Neuronal stem cell (in vitro differentiated cells): ENCODE measurements around the gene TDRD12.

Experiments used
- DNase-seq: peaks from one replicate; pipeline ENCODE4 v3.0.0-alpha.2; 2013; ENCODE audit warnings: low spot score
- H2AFZ ChIP-seq: one replicate; pipeline ENCODE4 v1.6.1; 2013; ENCODE audit warnings: mild to moderate bottlenecking, low read length, inconsistent platforms
- H2AK5ac ChIP-seq: 2 replicates; pipeline ENCODE4 v1.6.1; 2013; ENCODE audit warnings: low read depth, mild to moderate bottlenecking, inconsistent platforms, low read length, moderate library complexity, mixed read lengths
- H2BK120ac ChIP-seq: 2 replicates; pipeline ENCODE4 v1.6.1; 2013; ENCODE audit warnings: low read depth, mild to moderate bottlenecking, inconsistent platforms, low read length, moderate library complexity, mixed read lengths
- H2BK12ac ChIP-seq: one replicate; pipeline ENCODE4 v1.6.1; 2013; ENCODE audit warnings: low read length, inconsistent platforms
- H2BK15ac ChIP-seq: 2 replicates; pipeline ENCODE4 v1.6.1; 2013; ENCODE audit warnings: mild to moderate bottlenecking, low read length, inconsistent platforms, mixed read lengths
- H2BK5ac ChIP-seq: one replicate; pipeline ENCODE4 v1.6.1; 2013; ENCODE audit warnings: inconsistent platforms, mild to moderate bottlenecking, low read length, moderate library complexity
- H3K14ac ChIP-seq: one replicate; pipeline ENCODE4 v1.6.1; 2013; ENCODE audit warnings: low read length, inconsistent platforms
- H3K18ac ChIP-seq: 2 replicates; pipeline ENCODE4 v1.6.1; 2013; ENCODE audit warnings: low read length, inconsistent platforms
- H3K23ac ChIP-seq: 2 replicates; pipeline ENCODE4 v1.6.1; 2013; ENCODE audit warnings: low read depth, mild to moderate bottlenecking, mixed read lengths, low read length, inconsistent platforms; ENCODE audit not compliant: poor library complexity
- H3K27ac ChIP-seq: replicated peaks from 3 replicates; pipeline ENCODE4 v1.5.1; 2013; ENCODE audit warnings: low read length, inconsistent platforms
- H3K27me3 ChIP-seq, 3 experiments: 2 replicates each; pipeline ENCODE4 v1.6.1; 2013; ENCODE audit warnings: low read length in 3 of 3, mild to moderate bottlenecking in 2 of 3, inconsistent platforms in 1 of 3, low read depth in 1 of 3, mixed read lengths in 1 of 3, moderate library complexity in 1 of 3; ENCODE audit not compliant: control insufficient read depth in 3 of 3, insufficient read depth in 3 of 3
- H3K36me3 ChIP-seq, 2 donors: replicated peaks in 1 of 2; 2 replicates each; pipeline ENCODE4 v1.6.1; 2013; ENCODE audit warnings: low read length in 2 of 2; ENCODE audit not compliant: control insufficient read depth in 2 of 2, insufficient read depth in 2 of 2
- H3K4ac ChIP-seq: 2 replicates; pipeline ENCODE4 v1.6.1; 2013; ENCODE audit warnings: inconsistent platforms, mild to moderate bottlenecking, low read length, moderate library complexity
- H3K4me1 ChIP-seq, 2 donors: 1 replicate in 1 of 2; 2 replicates in 1 of 2; pipeline ENCODE4 v1.6.1; 2013; ENCODE audit warnings: low read length in 2 of 2, low read depth in 1 of 2; ENCODE audit not compliant: control insufficient read depth in 2 of 2, insufficient read depth in 1 of 2
- H3K4me2 ChIP-seq: one replicate; pipeline ENCODE4 v1.6.1; 2013; ENCODE audit warnings: mild to moderate bottlenecking, low read length, inconsistent platforms; ENCODE audit not compliant: insufficient read depth, poor library complexity, severe bottlenecking
- H3K4me3 ChIP-seq, 2 donors: 2 replicates each; pipeline ENCODE4 v1.5.1; 2013; ENCODE audit warnings: low read length in 2 of 2, mild to moderate bottlenecking in 2 of 2, inconsistent platforms in 1 of 2, moderate library complexity in 1 of 2
- H3K79me1 ChIP-seq: one replicate; pipeline ENCODE4 v1.6.1; 2013; ENCODE audit warnings: low read depth, mild to moderate bottlenecking, inconsistent platforms, low read length, moderate library complexity
- H3K9ac ChIP-seq: one replicate; pipeline ENCODE4 v1.6.1; 2013; ENCODE audit warnings: mild to moderate bottlenecking, low read depth, low read length, inconsistent platforms; ENCODE audit not compliant: poor library complexity
- H3K9me3 ChIP-seq, 2 donors: replicated peaks in 1 of 2; 2 replicates each; pipeline versions ENCODE3 to v1.6.1; 2013; ENCODE audit warnings: low read length in 2 of 2, mild to moderate bottlenecking in 2 of 2, inconsistent platforms in 1 of 2, low read depth in 1 of 2, mixed read lengths in 1 of 2, moderate library complexity in 1 of 2; ENCODE audit not compliant: control insufficient read depth in 2 of 2, insufficient read depth in 1 of 2
- H4K8ac ChIP-seq: one replicate; pipeline ENCODE4 v1.6.1; 2013; ENCODE audit warnings: low read depth, mild to moderate bottlenecking, inconsistent platforms, low read length, moderate library complexity
- H4K91ac ChIP-seq: one replicate; pipeline ENCODE4 v1.6.1; 2013; ENCODE audit warnings: low read length, low read depth, mild to moderate bottlenecking, inconsistent platforms; ENCODE audit not compliant: poor library complexity
- WGBS, 2 donors: extraction: QIAGEN DNeasy Blood & Tissue Kit; methylation state at CpG; one replicate each; pipeline ENCODE4 v1.1.7; 2013; ENCODE audit warnings: missing lambda C conversion rate in 2 of 2, mixed read lengths in 1 of 2; ENCODE audit not compliant: insufficient read length in 2 of 2, insufficient replicate concordance in 1 of 2; ENCODE audit errors: extremely low coverage in 2 of 2; 5-methylcytosine and 5-hydroxymethylcytosine counted together

Gene TDRD12

DNA sequence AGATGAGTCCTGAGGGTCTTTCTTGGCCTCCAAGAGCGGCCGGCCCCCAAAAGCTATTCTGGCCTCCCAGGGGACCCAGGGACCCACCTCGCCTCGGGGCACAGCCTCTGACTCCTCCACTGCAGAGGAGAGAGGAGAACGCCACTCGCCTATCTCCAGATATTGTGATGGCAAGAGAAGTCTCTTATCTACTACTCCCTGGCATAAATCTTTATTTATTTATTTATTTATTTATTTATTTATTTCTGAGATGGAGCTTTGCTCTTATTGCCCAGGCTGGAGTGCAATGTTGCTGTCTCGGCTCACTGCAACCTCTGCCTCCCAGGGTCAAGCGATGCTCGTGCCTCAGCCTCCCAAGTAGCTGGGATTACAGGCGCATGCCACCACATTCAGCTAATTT lies 139.0 kb downstream of the TDRD12 start:
- no CpG with 5 or more reads among the region's 10 CpGs for WGBS, 2 donors
- Histone ChIP-seq H2BK120ac (no peak overlapping the region), H2BK15ac (no peak overlapping the region), H3K4me3 (no peak overlapping the region), H3K27me3 (no peaks in the 10 kb centered on the region), H3K23ac (no peak overlapping the region), H2BK12ac (no peak overlapping the region), H3K4me1 (no peaks in the 10 kb centered on the region), H3K18ac (no peak overlapping the region), H3K79me1 (no peaks in the 10 kb centered on the region), H2AFZ (no peak overlapping the region), H4K8ac (no peak overlapping the region), H3K4ac (no peak overlapping the region), H3K4me2 (no peak overlapping the region), H3K9ac (no peak overlapping the region), H3K27ac (no peak overlapping the region), H2BK5ac (no peak overlapping the region), H4K91ac (no peak overlapping the region), H3K9me3 (no peaks in the 10 kb centered on the region), H3K14ac (no peak overlapping the region), H3K36me3 (no peaks in the 10 kb centered on the region), H2AK5ac (no peak overlapping the region)
- DNase-seq: no peak

DNA sequence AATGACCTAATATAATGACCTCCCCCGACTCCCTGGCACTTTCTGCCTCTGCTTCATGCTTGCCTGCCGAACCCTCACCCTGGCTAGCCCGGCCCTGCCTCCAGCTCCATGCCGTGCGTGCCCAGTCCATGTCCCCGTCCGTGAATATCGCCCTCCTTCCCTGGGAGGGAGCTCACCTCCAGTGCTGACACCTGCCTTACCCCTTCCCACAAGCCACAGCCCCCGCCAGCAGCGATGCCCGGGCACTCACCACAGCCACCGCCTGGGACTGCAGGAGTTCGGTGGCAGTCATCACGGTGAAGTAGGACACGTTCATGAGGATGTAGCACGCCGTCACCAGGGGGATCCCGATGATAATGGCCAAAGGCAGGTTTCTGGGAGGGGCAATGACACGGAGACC lies 140.0 kb downstream of the TDRD12 start:
- peak overlapping the region; percentile 93 for H3K23ac ChIP-seq
- no peaks in the 10 kb centered on the region for H3K4me1 ChIP-seq
- H3K4ac ChIP-seq: no peak overlapping the region
- H4K8ac ChIP-seq: no peak overlapping the region
- H3K9me3 ChIP-seq: no peaks in the 10 kb centered on the region
- peak overlapping the region; percentile 75 for H3K14ac ChIP-seq
- H3K27me3 ChIP-seq: no peaks in the 10 kb centered on the region
- H3K4me3 ChIP-seq: no peak overlapping the region
- peak overlapping the region; percentile 78 for H3K9ac ChIP-seq
- H3K18ac ChIP-seq: peak overlapping the region; percentile 27
- no peak overlapping the region for H2BK120ac ChIP-seq
- DNase-seq: no peak
- H2AK5ac ChIP-seq: peak overlapping the region; percentile 28
- H2BK12ac ChIP-seq: no peak overlapping the region
- no peak overlapping the region for H2AFZ ChIP-seq
- H3K27ac ChIP-seq: no peak overlapping the region
- no peak overlapping the region for H2BK15ac ChIP-seq
- no peak overlapping the region for H4K91ac ChIP-seq
- H3K4me2 ChIP-seq: no peak overlapping the region
- H2BK5ac ChIP-seq: no peak overlapping the region
- no peaks in the 10 kb centered on the region for H3K79me1 ChIP-seq
- WGBS, 2 donors: no CpG with 5 or more reads among the region's 19 CpGs
- H3K36me3 ChIP-seq: no peaks in the 10 kb centered on the region

DNA sequence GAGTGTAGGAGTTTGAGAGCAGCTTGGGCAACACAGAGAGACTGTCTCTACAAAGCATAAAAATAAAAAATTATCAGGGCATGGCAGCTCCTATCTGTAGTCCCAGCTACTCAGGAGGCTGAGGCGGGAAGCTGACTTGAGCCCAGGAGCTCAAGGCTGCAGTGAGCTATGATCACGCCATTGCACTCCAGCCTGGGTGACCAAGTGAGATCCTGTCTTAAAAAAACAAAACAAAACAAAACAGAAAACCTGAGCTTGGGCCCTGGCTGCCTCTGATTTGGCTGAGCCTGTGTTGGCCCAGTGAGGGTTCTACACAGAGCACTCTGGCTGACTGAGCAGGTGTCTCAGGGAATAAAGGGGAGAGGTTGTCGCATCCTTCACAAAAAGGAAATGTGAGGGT lies 142.0 kb downstream of the TDRD12 start:
- Histone ChIP-seq H3K4me1 (no peaks in the 10 kb centered on the region), H3K4me2 (no peak overlapping the region), H3K4ac (no peak overlapping the region), H3K79me1 (no peaks in the 10 kb centered on the region), H3K23ac (no peak overlapping the region), H3K9me3 (no peaks in the 10 kb centered on the region), H3K27ac (no peak overlapping the region), H3K9ac (no peak overlapping the region), H3K14ac (no peak overlapping the region), H2BK15ac (no peak overlapping the region), H4K91ac (no peak overlapping the region), H3K27me3 (no peaks in the 10 kb centered on the region), H3K18ac (no peak overlapping the region), H2AK5ac (no peak overlapping the region), H3K4me3 (no peak overlapping the region), H3K36me3 (no peaks in the 10 kb centered on the region), H4K8ac (no peak overlapping the region), H2AFZ (no peak overlapping the region), H2BK5ac (no peak overlapping the region), H2BK120ac (no peak overlapping the region), H2BK12ac (no peak overlapping the region)
- no peak for DNase-seq
- WGBS, 2 donors: no CpG with 5 or more reads among the region's 3 CpGs

DNA sequence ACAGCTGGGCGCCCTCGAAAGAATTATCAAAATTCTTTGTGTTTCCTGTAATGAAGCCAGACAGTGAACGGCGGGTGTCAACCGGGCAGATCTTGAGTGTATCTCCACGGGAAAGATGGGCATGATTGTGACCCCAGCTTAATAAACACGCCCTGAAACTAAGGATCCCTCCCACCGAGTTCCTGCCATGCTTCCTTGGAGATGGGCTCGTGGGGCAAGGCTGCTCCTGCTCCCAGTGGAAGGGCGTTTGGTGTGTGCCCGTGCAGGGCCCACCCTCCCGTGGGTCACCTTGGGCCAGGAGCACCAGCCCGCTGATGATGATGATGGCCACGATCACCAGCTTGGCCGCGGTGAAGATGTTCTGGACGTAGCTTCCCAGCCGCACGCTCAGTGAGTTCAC lies 142.6 kb downstream of the TDRD12 start:
- Histone ChIP-seq H3K14ac (no peak overlapping the region), H2BK12ac (no peak overlapping the region), H3K4me1 (no peaks in the 10 kb centered on the region), H3K9me3 (no peaks in the 10 kb centered on the region), H2AFZ (no peak overlapping the region), H3K4me2 (no peak overlapping the region), H3K9ac (no peak overlapping the region), H3K4me3 (no peak overlapping the region), H3K23ac (no peak overlapping the region), H4K91ac (no peak overlapping the region), H3K27me3 (no peaks in the 10 kb centered on the region), H3K36me3 (no peaks in the 10 kb centered on the region), H3K79me1 (no peaks in the 10 kb centered on the region), H4K8ac (no peak overlapping the region), H2BK120ac (no peak overlapping the region), H2BK5ac (no peak overlapping the region), H3K4ac (no peak overlapping the region), H3K27ac (no peak overlapping the region), H2BK15ac (no peak overlapping the region), H2AK5ac (peak overlapping the region; percentile 8), H3K18ac (no peak overlapping the region)
- DNase-seq: no peak
- WGBS, 2 donors: no CpG with 5 or more reads among the region's 19 CpGs
